HepG2 (cell line): ENCODE data around the gene IL1RAPL1. TPM values are rescaled to one million over a fixed set of nuclear protein-coding genes. Genes with fewer than 3 reads are reported as not detected.

ENCODE experiments used
- ATAC-seq: fragments of 200-7000 bp; cut with Tn5 transposase; 3 replicates; pipeline ENCODE4 v1.9.1; 2020; ENCODE audit warnings: mild to moderate bottlenecking, moderate library complexity
- BruUV-seq: library from RNA; stranded (reverse); fragments of 400-500 nt; replicated peaks from 2 replicates; lab custom pipeline; 2021; lab: Mats Ljungman, UMichigan
- CTCF ChIA-PET: fragments of 300-600 bp; formaldehyde crosslinking; extraction: SDS; loops from one replicate; lab custom pipeline; 2021; ENCODE audit warnings: low total read pairs, inconsistent platforms, low intra/inter-chr PET ratio; lab: Yijun Ruan, JAX
- POLR2A ChIA-PET: fragments of 350-600 bp; sonication (Branson Sonifier 250); formaldehyde crosslinking; loops from one replicate; lab custom pipeline; 2020; ENCODE audit warnings: antibody characterized with exemption, inconsistent platforms; lab: Yijun Ruan, JAX
- DNase-seq: peaks from one replicate; pipeline ENCODE4 v3.0.0-alpha.2; 2015; ENCODE audit warnings: low spot score
- FAIRE-seq: peaks from 3 replicates; lab custom pipeline; 2011; peaks lifted over from hg19 to GRCh38; lab: Jason Lieb, UNC
- H2AFZ ChIP-seq: one replicate; pipeline ENCODE4 v1.6.1; 2011; ENCODE audit warnings: low read length, inconsistent platforms
- H3K27ac ChIP-seq: fragments of 300-600 bp; 3 replicates; pipeline ENCODE4 v1.8.0; 2011; ENCODE audit warnings: mixed run types, mild to moderate bottlenecking, mixed read lengths, low read length, inconsistent platforms; ENCODE audit not compliant: insufficient read depth; ENCODE audit errors: extremely low read length
- H3K27me3 ChIP-seq, 2 experiments: fragments of 200-600 bp in 1 of 2; 2 replicates in 1 of 2; 3 replicates in 1 of 2; pipeline versions ENCODE4 v1.6.0 to v1.8.0; 2011; ENCODE audit warnings: low read length in 2 of 2, mild to moderate bottlenecking in 2 of 2, moderate library complexity in 2 of 2, inconsistent platforms in 1 of 2; ENCODE audit not compliant: insufficient read depth in 2 of 2, control insufficient read depth in 1 of 2
- H3K36me3 ChIP-seq, 2 experiments: fragments of 200-600 bp in 1 of 2; replicated peaks in 1 of 2; 2 replicates in 1 of 2; 3 replicates in 1 of 2; pipeline versions ENCODE4 v1.5.1 to v1.8.0; 2011; ENCODE audit warnings: low read length in 2 of 2, inconsistent platforms in 1 of 2; ENCODE audit not compliant: insufficient read depth in 2 of 2, control insufficient read depth in 1 of 2
- H3K4me1 ChIP-seq: 2 replicates; pipeline ENCODE4 v1.5.1; 2012; ENCODE audit warnings: low read length, inconsistent platforms; ENCODE audit not compliant: insufficient read depth
- H3K4me2 ChIP-seq: 2 replicates; pipeline ENCODE4 v1.6.0; 2011; ENCODE audit warnings: low read depth, low read length, inconsistent platforms
- H3K4me3 ChIP-seq, 3 experiments: fragments of 200-600 bp in 1 of 3; sonication (generic), shearing (Covaris generic) in 1 of 3; replicated peaks in 1 of 3; 2 replicates each; pipeline ENCODE4 v1.5.1; 2011 to 2016; ENCODE audit warnings: low read length in 3 of 3, inconsistent platforms in 2 of 3, low read depth in 2 of 3, mild to moderate bottlenecking in 2 of 3, control low read depth in 1 of 3, mixed read lengths in 1 of 3; ENCODE audit not compliant: insufficient read depth in 1 of 3
- H3K79me2 ChIP-seq: one replicate; pipeline ENCODE4 v1.6.1; 2011; ENCODE audit warnings: low read length, inconsistent platforms; ENCODE audit not compliant: insufficient read depth
- H3K9ac ChIP-seq: 2 replicates; pipeline ENCODE4 v1.6.0; 2011; ENCODE audit warnings: mild to moderate bottlenecking, low read depth, low read length, inconsistent platforms; ENCODE audit not compliant: insufficient read depth
- H3K9me3 ChIP-seq: 2 replicates; pipeline ENCODE4 v1.5.1; 2012; ENCODE audit warnings: mild to moderate bottlenecking, low read length
- H4K20me1 ChIP-seq: 2 replicates; pipeline ENCODE4 v1.6.0; 2011; ENCODE audit warnings: inconsistent platforms, mild to moderate bottlenecking, low read length, moderate library complexity; ENCODE audit not compliant: insufficient read depth
- CCDC6 ChIP-seq: sonication (generic); formaldehyde crosslinking; IDR thresholded peaks from 2 replicates; pipeline ENCODE4 v1.8.1; 2022; ENCODE audit warnings: mild to moderate bottlenecking, missing genetic modification reagents, moderate library complexity
- FOSL1 ChIP-seq: sonication (generic); formaldehyde crosslinking; IDR thresholded peaks from 2 replicates; pipeline ENCODE4 v1.9.0; 2021; ENCODE audit warnings: missing genetic modification reagents, borderline replicate concordance
- PAX8 ChIP-seq: sonication (generic); formaldehyde crosslinking; IDR thresholded peaks from 2 replicates; pipeline ENCODE4 v1.8.0; 2022; ENCODE audit warnings: mild to moderate bottlenecking, missing genetic modification reagents, borderline replicate concordance
- ZBTB34 ChIP-seq: sonication (generic); formaldehyde crosslinking; IDR thresholded peaks from 2 replicates; pipeline ENCODE4 v1.8.0; 2022; ENCODE audit warnings: mild to moderate bottlenecking, missing genetic modification reagents
- ZNF589 ChIP-seq: sonication (generic); formaldehyde crosslinking; conservative IDR thresholded peaks from 2 replicates; pipeline ENCODE4 v1.8.0; 2022; ENCODE audit warnings: mild to moderate bottlenecking, moderate library complexity, missing genetic modification reagents
- WGBS: methylation state at CpG from one replicate; pipeline ENCODE4 v1.1.6; 2017; ENCODE audit warnings: low lambda C conversion rate; 5-methylcytosine and 5-hydroxymethylcytosine counted together
- in situ Hi-C: cut with HindIII; loops from 2 replicates; pipeline ENCODE4 v1.10.0; 2017; ENCODE audit warnings: low pct_unique_long_range_greater_than_20kb; ENCODE audit not compliant: extremely low pct_ligation_motif_present
- intact Hi-C: fragments of 100-400 bp; cut with micrococcal nuclease; formaldehyde crosslinking; loops from one replicate; pipeline ENCODE4 v1.10.0; 2022; ENCODE audit not compliant: unreplicated experiment
- polyA plus RNA-seq, 8 experiments: library from polyadenylated mRNA; depleted of rRNA in 3 of 8; stranded (reverse) in 7 of 8; unstranded in 1 of 8; fragments of >200 nt; fragmentation: Illumina TruSeq in 4 of 8; extraction: Trizol in 4 of 8; gene quantifications; 2 replicates each; pipeline versions ENCODE4 v1.2.1 to v1.2.3, GENCODE V29; 2011 to 2016; ENCODE audit warnings: low read depth in 4 of 8, missing spikeins in 1 of 8, mixed read lengths in 1 of 8; ENCODE audit not compliant: insufficient read depth in 1 of 8
- total RNA-seq, 5 experiments: library from RNA; depleted of rRNA; stranded (reverse); fragments of >200 nt; fragmentation: Illumina TruSeq; extraction: Trizol; gene quantifications; 2 replicates each; pipeline ENCODE4 v1.2.3, GENCODE V29; 2016; ENCODE audit warnings: low read depth in 1 of 5
- TF ChIP-seq, protein P1 (sequence below): sonication (generic); formaldehyde crosslinking; IDR thresholded peaks from 2 replicates; pipeline ENCODE4 v1.8.1; 2023; ENCODE audit warnings: mild to moderate bottlenecking, inconsistent platforms, moderate library complexity, missing genetic modification reagents, borderline replicate concordance

IL1RAPL1 gene
- total and polyA plus RNA-seq, 2 of the 13 experiments (the other 11 are each of a cell fraction or from before 2014, with no cell fraction given), result 0.04 TPM; not detected in 1

GRCh38 chrX:28854637-28855036 lies 267.4 kb downstream of the IL1RAPL1 start:
- CTCF ChIA-PET, result no interaction called here

More at GRCh38 chrX:28854637-28855036, 267.4 kb downstream of the IL1RAPL1 start:
- no TSS peak for BruUV-seq
- Histone ChIP-seq H3K27me3 (no peaks in the 10 kb centered on the region), H3K4me2 (no peak overlapping the region), H3K9ac (no peak overlapping the region), H3K27ac (no peak overlapping the region), H3K4me1 (no peaks in the 10 kb centered on the region), H3K36me3 (no peaks in the 10 kb centered on the region), H3K79me2 (no peaks in the 10 kb centered on the region), H3K4me3 (no peak overlapping the region), H2AFZ (no peak overlapping the region), H3K9me3 (no peaks in the 10 kb centered on the region), H4K20me1 (no peaks in the 10 kb centered on the region)
- intact Hi-C loops, result no loop called here
- DNase-seq (no peak), ATAC-seq (no peak), FAIRE-seq (no peak)
- POLR2A ChIA-PET, result no interaction called here
- WGBS, result 0% methylated on average over 1 of the region's 1 CpG
- in situ Hi-C loops, result no loop called here
- no peak for TF ChIP-seq ZNF589 (CRISPR knock-in tag)
- TF ChIP-seq CCDC6 (CRISPR knock-in tag), result no peak
- no peak for TF ChIP-seq ZBTB34 (CRISPR knock-in tag)
- TF ChIP-seq, protein P1, sequence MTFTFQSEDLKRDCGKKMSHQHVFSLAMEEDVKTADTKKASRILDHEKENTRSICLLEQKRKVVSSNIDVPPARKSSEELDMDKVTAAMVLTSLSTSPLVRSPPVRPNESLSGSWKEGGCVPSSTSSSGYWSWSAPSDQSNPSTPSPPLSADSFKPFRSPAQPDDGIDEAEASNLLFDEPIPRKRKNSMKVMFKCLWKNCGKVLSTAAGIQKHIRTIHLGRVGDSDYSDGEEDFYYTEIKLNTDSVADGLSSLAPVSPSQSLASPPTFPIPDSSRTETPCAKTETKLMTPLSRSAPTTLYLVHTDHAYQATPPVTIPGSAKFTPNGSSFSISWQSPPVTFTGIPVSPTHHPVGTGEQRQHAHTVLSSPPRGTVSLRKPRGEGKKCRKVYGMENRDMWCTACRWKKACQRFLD (CRISPR knock-in tag), result no peak
- TF ChIP-seq PAX8 (CRISPR knock-in tag), result no peak
- no peak for TF ChIP-seq FOSL1 (CRISPR knock-in tag)
